COLO668 (cell line): ENCODE results near the gene SMIM38.
A peak's percentile ranks its signal among the peaks of the same experiment; 100 is the strongest.
"Not testable (repeated sequence)": the region's sequence is repeated elsewhere in the genome, so short reads cannot be mapped to it uniquely, and the experiment has no call there.

Source experiments
- DNase-seq: peaks from one replicate; lab custom pipeline; 2025; ENCODE audit not compliant: unreplicated experiment; lab: John Stamatoyannopoulos, UW

The SMIM38 gene

GRCh38 chr11:69121621-69122325, 34.0 kb upstream of the SMIM38 start:
- no peak for DNase-seq

GRCh38 chr11:69122326-69122629, 33.5 kb upstream of the SMIM38 start:
- no peak for DNase-seq

GRCh38 chr11:69122630-69123431, 32.9 kb upstream of the SMIM38 start:
- peak; percentile 63 for DNase-seq

- no peak for DNase-seq
Measured at GRCh38 chr11:69123593-69124545, 31.9 kb upstream of the SMIM38 start.

- no peak for DNase-seq
Measured at GRCh38 chr11:69125861-69126260, 29.9 kb upstream of the SMIM38 start.

- DNase-seq, result no peak
Measured at GRCh38 chr11:69126286-69126685, 29.4 kb upstream of the SMIM38 start.

- DNase-seq, result no peak
Measured at GRCh38 chr11:69127081-69127850, 28.5 kb upstream of the SMIM38 start.

GRCh38 chr11:69127884-69128283, 27.9 kb upstream of the SMIM38 start:
- DNase-seq, result no peak

GRCh38 chr11:69129053-69129452, 26.7 kb upstream of the SMIM38 start:
- no peak for DNase-seq

GRCh38 chr11:69129647-69130046, 26.1 kb upstream of the SMIM38 start:
- no peak for DNase-seq

- no peak for DNase-seq
Measured at GRCh38 chr11:69130654-69131053, 25.1 kb upstream of the SMIM38 start.

GRCh38 chr11:69131121-69131566, 24.6 kb upstream of the SMIM38 start:
- DNase-seq, result no peak

GRCh38 chr11:69131644-69132300, 24.0 kb upstream of the SMIM38 start:
- peak; percentile 47 for DNase-seq

GRCh38 chr11:69132301-69132670, 23.4 kb upstream of the SMIM38 start:
- no peak for DNase-seq

- DNase-seq, result no peak
Measured at GRCh38 chr11:69133251-69133650, 22.5 kb upstream of the SMIM38 start.

- DNase-seq, result not testable (repeated sequence)
Measured at GRCh38 chr11:69134182-69134581, 21.6 kb upstream of the SMIM38 start.

GRCh38 chr11:69134957-69135356, 20.8 kb upstream of the SMIM38 start:
- DNase-seq, result no peak

- DNase-seq, result no peak
Measured at GRCh38 chr11:69135420-69136363, 20.0 kb upstream of the SMIM38 start.

- no peak for DNase-seq
Measured at GRCh38 chr11:69136471-69136870, 19.3 kb upstream of the SMIM38 start.
